ENCODE data around the gene SSBP3.

DNA sequence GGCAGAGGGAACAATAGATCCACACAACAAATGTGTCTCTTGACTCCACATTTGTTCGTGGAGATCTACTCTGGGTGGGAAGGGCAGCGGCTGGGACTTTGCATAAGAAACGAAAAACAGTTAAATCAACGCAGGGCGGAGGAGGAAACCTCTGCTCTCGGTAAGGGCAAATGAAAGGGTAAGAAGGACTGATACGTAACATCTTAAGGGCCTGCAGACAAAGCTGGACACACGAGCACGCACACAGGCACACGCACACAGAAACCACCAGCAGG lies 148.9 kb downstream of the SSBP3 start:
- no peak for TF ChIP-seq EZH2 (IDR thresholded peaks at IDR 0.05)
- no peak for TF ChIP-seq POLR2AphosphoS5 (IDR thresholded peaks at IDR 0.05; ENCODE audit: borderline replicate concordance, low read depth, low read length)
